HG03571 (cell line): ENCODE results near the gene CDH1.

ENCODE experiments used
- ATAC-seq: cut with Tn5 transposase; IDR thresholded peaks from one replicate; pipeline ENCODE4 v1.9.1; 2021; ENCODE audit not compliant: unreplicated experiment

Gene CDH1

GRCh38 chr16:68759062-68759461 is 22.0 kb downstream of the CDH1 start:
- no peak for ATAC-seq

- peak; percentile 42 for ATAC-seq
Observed at GRCh38 chr16:68760671-68761275, 23.7 kb downstream of the CDH1 start.

- ATAC-seq: no peak
Observed at GRCh38 chr16:68762996-68763756, 26.1 kb downstream of the CDH1 start.

- no peak for ATAC-seq
Observed at GRCh38 chr16:68764862-68765261, 27.8 kb downstream of the CDH1 start.

- no peak for ATAC-seq
Observed at GRCh38 chr16:68767581-68767980, 30.5 kb downstream of the CDH1 start.

- ATAC-seq: no peak
Observed at GRCh38 chr16:68768175-68768574, 31.1 kb downstream of the CDH1 start.

GRCh38 chr16:68768771-68769170 is 31.7 kb downstream of the CDH1 start:
- no peak for ATAC-seq

- no peak for ATAC-seq
Observed at GRCh38 chr16:68770671-68771070, 33.6 kb downstream of the CDH1 start.

- no peak for ATAC-seq
Observed at GRCh38 chr16:68772030-68772681, 35.1 kb downstream of the CDH1 start.

GRCh38 chr16:68772871-68773270 is 35.8 kb downstream of the CDH1 start:
- ATAC-seq: no peak

- ATAC-seq: no peak
Observed at GRCh38 chr16:68774982-68775634, 38.0 kb downstream of the CDH1 start.

GRCh38 chr16:68776821-68777485 is 39.9 kb downstream of the CDH1 start:
- peak; percentile 54 for ATAC-seq

- ATAC-seq: no peak
Observed at GRCh38 chr16:68778551-68779231, 41.6 kb downstream of the CDH1 start.

- no peak for ATAC-seq
Observed at GRCh38 chr16:68779891-68780290, 42.8 kb downstream of the CDH1 start.

GRCh38 chr16:68781784-68782183 is 44.7 kb downstream of the CDH1 start:
- ATAC-seq: no peak

GRCh38 chr16:68782198-68783174 is 45.4 kb downstream of the CDH1 start:
- ATAC-seq: no peak

- ATAC-seq: no peak
Observed at GRCh38 chr16:68784226-68784625, 47.1 kb downstream of the CDH1 start.

- ATAC-seq: no peak
Observed at GRCh38 chr16:68784721-68785120, 47.6 kb downstream of the CDH1 start.

GRCh38 chr16:68785715-68786114 is 48.6 kb downstream of the CDH1 start:
- ATAC-seq: no peak
